Epithelial cell of prostate (primary cell): ENCODE measurements around the gene FASTK.
"Not testable (repeated sequence)": the region's sequence is repeated elsewhere in the genome, so short reads cannot be mapped to it uniquely, and the experiment has no call there.

ENCODE experiments used
- DNase-seq: peaks from one replicate; pipeline ENCODE4 v3.0.0-alpha.2; 2011; ENCODE audit warnings: low read depth, low spot score
- H3K27ac ChIP-seq: fragments of 450-650 bp; 2 replicates; pipeline ENCODE4 v1.5.1; 2017; ENCODE audit warnings: mild to moderate bottlenecking

The FASTK gene

DNA sequence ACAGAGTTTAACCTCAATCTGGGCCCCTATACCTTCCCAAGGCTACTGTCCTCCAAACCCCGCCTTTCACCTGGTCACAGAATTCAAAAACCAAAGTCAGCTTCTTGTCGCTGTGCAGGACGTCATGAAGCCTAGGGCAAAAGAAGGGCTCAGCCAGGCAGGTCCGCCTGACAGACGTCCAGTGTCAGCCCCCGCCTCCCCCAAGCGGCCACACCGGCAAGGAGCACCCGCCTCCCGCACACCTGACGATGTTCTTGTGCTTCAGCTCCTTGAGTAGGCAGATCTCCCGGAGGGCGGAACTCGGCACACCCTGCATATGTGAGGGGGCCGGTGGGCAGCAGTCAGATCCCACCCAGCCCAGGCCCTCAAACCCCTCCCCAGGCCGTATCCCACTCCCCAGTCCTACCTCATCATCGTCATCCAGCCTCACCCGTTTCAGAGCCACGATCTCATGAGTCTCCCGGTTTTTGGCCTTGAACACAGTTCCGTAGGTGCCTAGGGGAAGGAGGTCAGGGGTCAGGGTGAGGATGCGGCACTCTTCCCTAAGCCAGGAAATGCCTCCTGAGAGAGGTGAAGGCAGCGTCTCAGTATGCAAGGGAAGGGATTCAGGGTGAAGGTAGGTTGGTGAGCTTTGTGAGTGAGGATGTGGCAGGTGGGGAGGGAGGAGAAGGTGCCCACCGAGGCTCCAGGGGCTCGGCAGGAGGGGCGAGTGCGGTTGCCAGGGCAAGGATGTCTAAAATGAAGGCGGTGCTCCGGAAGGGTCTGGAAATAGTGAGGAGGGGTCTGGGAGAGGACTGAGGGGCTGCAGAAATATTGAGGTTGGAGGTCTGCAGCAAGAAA, 23.7 kb downstream of the FASTK start:
- H3K27ac ChIP-seq = no peak overlapping the region

DNA sequence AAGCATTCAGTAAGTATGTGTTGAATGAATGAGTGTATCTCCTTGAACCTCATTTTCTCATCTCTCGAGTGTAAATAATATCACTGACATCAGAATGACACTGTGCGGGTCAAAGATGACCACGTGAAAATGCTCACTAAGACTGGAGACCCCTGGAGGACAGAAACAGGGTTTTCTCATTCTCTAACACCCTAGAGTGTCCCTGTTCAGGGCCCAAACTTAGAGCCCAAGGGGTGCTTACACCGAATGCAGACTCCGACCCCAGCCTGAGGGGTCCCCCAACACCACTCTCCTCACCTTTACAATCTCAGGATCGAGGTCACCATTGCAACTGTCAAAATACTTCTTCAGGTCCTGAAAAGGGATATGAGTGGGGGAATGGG, 24.3 kb downstream of the FASTK start:
- no peak overlapping the region for H3K27ac ChIP-seq
- no peak for DNase-seq

More for the DNA sequence above, 23.7 kb downstream of the FASTK start:
- DNase-seq = no peak

- DNase-seq = no peak
These were observed 26.9 kb downstream of the FASTK start for GRCh38 chr7:151053751-151054150.

GRCh38 chr7:151053096-151053495, 27.5 kb downstream of the FASTK start:
- no peak overlapping the region for H3K27ac ChIP-seq
- DNase-seq = no peak

More at GRCh38 chr7:151053751-151054150, 26.9 kb downstream of the FASTK start:
- H3K27ac ChIP-seq = no peak overlapping the region

DNA sequence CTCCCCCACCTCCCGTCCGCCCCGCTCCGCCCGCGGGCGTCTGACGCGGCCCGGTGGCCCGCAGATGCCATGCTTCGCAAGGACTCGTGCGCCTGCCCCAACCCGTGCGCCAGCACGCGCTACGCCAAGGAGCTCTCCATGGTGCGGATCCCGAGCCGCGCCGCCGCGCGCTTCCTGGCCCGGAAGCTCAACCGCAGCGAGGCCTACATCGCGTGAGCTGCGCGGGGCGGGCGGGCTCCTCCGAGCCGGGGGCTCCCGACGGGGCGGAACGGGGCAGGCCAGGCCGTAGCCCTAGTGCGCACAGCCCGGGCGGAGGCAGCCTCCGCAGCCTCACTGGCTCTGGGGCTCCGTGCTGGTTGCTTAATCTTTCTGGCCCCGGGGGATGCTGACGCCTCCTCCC, 29.5 kb downstream of the FASTK start:
- H3K27ac ChIP-seq = no peak overlapping the region
- no peak for DNase-seq

- no peak for DNase-seq
These were observed 31.6 kb downstream of the FASTK start for GRCh38 chr7:151048911-151049463.

DNA sequence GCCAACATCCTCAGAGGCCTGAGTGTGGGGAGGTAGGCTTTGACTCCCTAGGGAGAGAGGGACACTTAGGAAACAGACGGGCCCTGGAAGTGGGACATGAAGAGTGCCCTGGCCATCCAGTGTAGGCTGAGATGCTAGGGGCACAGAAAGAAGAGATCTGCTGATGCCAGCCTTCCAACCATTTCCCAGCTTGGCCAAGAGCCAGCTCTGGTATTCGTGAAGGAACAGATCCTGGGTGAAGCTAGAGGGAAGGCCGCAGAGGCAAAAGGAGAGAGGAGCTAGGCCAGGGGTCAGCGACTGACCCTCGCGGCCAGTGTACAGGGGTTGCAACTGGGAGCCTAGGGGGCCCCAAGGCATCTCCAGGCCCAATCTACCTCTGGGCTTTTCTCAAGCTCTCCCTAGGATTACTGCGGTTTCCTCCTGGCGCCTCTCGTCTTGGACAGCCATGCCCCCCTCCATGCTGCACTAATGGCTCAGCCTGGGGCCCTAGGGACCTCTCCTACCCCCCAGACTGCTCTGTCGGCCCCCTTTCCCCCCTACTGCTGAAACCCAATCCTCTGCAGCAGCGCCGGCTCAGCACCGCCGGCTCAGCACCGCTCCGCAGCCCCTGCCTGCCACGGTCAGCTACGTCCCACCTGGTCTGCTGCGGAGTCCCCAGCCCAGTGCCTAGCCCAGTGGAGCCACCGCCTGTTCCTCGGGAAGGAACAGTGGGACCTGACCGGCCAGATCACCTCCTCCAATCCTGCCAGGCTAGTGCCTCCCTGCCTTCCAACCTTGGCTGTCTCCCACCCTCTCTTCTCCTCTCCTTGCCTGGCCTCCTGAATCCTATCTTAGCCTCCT, 32.4 kb downstream of the FASTK start, which contains the start of gene ASIC3:
ASIC3 (plus strand) TSS at position 556 of the 840 bp plus-strand sequence. CDS start 355 bp downstream, outside the sequence.
- no peak for DNase-seq
- H3K27ac ChIP-seq = no peak within 1 kb of the TSS

More at GRCh38 chr7:151048911-151049463, 31.6 kb downstream of the FASTK start:
- no peak overlapping the region for H3K27ac ChIP-seq

DNA sequence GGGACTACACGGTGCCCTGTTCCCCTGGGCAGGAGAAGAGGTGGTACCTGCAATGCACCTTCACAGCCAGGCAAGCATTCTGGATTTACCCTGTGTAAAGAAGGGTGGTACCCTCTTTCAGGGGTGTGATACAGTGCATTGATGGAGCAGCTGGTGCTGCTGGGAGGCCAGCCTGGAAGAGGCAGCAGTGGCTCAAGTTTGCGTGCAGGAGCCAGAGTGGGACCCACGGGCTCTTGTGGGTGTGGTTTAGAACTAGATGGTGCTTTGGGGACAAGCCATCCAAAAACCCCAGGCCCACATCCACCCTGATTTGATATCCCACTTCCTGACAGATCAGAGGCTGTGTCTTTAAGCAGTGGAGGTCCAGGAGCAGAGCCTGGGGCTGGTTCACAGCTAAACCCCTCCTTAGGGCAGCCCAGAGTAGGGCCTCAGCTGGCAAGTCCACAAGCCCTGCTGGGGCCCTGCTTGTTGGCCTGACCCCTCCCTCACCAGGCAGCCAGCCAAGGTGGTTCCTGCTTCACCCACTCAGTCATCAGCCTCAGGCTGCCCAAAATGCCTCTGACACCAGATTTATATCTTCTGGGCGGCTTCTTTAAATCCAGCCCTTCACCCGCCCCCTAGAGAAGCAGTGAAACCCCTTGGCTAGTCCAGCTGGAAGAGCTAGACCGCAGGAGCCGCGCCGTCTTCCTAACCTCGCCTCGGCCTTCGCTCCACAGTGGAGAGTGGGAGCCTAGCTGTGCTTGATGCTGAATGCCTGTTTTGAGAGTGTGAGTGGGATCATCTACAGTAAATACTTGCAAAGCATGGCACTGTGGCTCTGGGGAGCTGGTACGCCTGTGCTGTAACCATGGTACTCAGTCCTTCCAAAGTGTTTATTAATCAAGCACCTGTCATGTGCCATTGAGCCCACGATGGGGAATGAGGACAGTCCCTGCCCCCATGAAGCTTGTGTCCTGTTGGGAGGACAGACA, 33.7 kb downstream of the FASTK start:
- no peak overlapping the region for H3K27ac ChIP-seq
- DNase-seq = no peak

- H3K27ac ChIP-seq = no peak overlapping the region
- DNase-seq = no peak
These were observed 34.6 kb downstream of the FASTK start for GRCh38 chr7:151045967-151046366.

DNA sequence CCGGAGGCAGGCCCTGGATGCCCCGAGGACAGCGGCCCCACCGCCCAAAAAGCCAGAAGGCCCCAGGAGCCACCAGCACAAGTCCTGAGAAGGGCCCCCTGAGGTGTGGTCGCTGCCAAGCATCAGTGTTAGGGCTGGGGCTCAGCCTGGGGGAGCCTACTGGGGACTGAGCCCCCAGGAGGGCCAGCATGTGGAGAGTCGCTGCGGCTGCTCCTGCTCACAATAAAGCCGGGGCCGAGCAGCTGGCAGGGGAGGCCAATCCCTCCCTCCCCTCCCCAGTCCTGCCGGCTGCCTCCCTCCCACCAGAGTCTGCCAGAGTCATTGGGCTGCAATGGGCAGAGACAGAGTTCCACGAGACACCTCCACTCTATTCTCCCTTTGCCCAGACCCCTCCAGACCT, 35.3 kb downstream of the FASTK start:
- H3K27ac ChIP-seq = no peak overlapping the region
- DNase-seq = no peak

GRCh38 chr7:151043959-151044358, 36.6 kb downstream of the FASTK start:
- H3K27ac ChIP-seq = no peak overlapping the region
- DNase-seq = no peak

DNA sequence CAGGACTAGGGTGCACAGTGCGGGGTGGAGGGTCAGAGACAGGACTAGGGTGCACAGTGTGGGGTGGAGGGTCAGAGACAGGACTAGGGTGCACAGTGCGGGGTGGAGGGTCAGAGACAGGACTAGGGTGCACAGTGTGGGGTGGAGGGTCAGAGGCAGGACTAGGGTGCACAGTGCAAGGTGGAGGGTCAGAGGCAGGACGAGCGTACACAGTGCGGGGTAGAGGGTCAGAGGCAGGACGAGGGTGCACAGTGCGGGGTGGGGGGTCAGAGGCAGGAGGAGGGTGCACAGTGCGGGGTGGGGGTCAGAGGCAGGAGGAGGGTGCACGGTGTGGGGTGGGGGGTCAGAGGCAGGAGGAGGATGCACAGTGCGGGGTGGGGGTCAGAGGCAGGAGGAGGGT, 37.2 kb downstream of the FASTK start:
- not testable (repeated sequence) for DNase-seq, H3K27ac ChIP-seq

GRCh38 chr7:151040616-151041375, 39.8 kb downstream of the FASTK start:
- no peak for DNase-seq
- no peak overlapping the region for H3K27ac ChIP-seq

GRCh38 chr7:151039850-151040548, 40.6 kb downstream of the FASTK start:
- no peak for DNase-seq
- H3K27ac ChIP-seq = no peak overlapping the region

- no peak for DNase-seq
- H3K27ac ChIP-seq = peak overlapping the region; percentile 6
These were observed 41.4 kb downstream of the FASTK start for GRCh38 chr7:151038951-151039849.

- DNase-seq = no peak
These were observed 44.7 kb downstream of the FASTK start for GRCh38 chr7:151035902-151036301.

DNA sequence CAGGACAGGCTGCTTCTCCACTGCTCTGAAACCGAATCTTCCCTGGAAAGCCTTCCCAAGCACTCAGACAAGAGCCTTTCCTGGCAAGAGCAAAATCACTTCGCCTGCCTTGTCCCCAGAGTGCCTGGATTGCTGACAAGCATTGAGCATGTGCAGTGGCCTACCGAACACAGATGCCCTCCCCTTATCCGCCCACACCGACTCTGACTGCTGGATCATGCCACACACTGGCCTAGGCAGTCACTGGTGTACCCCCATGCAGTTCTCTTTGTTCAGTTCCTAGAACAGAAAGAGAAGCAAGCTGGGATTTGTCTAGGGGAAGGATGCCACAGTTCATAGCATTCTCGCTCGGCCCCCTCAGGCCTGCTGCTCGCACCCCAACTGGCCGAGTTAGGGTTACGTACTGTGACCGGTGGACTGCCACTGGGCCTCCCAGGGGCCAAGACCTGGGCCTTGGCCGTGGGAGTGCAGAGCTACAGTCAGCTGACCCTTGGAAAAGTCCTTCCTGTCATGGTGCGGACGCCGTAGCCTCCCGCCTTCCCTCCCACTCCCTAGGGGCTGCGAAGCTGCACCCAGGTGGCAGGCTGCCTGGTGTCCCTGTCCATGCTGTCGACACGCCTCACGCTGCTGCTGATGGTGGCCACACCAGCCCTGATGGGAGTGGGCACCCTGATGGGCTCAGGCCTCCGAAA, 45.4 kb downstream of the FASTK start:
- H3K27ac ChIP-seq = no peak overlapping the region
- DNase-seq = no peak

More at GRCh38 chr7:151035902-151036301, 44.7 kb downstream of the FASTK start:
- H3K27ac ChIP-seq = no peak overlapping the region
